Keratinocyte (primary cell): ENCODE results near the gene ZSCAN5B.

Experiments used
- CTCF ChIP-seq, 3 experiments: IDR thresholded peaks in 1 of 3; conservative IDR thresholded peaks in 1 of 3; optimal IDR thresholded peaks in 1 of 3; 2 replicates in 2 of 3; 3 replicates in 1 of 3; pipeline versions ENCODE3 to v1.5.1; 2011; ENCODE audit warnings: low read length in 3 of 3, mild to moderate bottlenecking in 3 of 3, moderate library complexity in 2 of 3, control low read depth in 1 of 3, inconsistent platforms in 1 of 3; ENCODE audit not compliant: insufficient read depth in 2 of 3; ENCODE audit errors: extremely low read depth in 1 of 3
- EZH2 ChIP-seq: IDR thresholded peaks from one replicate; pipeline ENCODE4 v1.6.1; 2012; ENCODE audit warnings: inconsistent platforms, mild to moderate bottlenecking, low read length, moderate library complexity

- TF ChIP-seq EZH2 (no peak), CTCF (optimal IDR thresholded peaks at IDR 0.05 in 1 of 3, IDR thresholded peaks at IDR 0.05 in 1 of 3, conservative IDR thresholded peaks at IDR 0.05 in 1 of 3; ENCODE audit: extremely low read depth in 1 of 3, insufficient read depth in 2 of 3, low read length in 3 of 3) (no peak)
Observed at GRCh38 chr19:56161534-56161933, 36.0 kb downstream of the ZSCAN5B start.
